ENCODE results near the gene TOR1B.
"Not testable (repeated sequence)": the region's sequence is repeated elsewhere in the genome, so short reads cannot be mapped to it uniquely, and the experiment has no call there.

The TOR1B gene

DNA sequence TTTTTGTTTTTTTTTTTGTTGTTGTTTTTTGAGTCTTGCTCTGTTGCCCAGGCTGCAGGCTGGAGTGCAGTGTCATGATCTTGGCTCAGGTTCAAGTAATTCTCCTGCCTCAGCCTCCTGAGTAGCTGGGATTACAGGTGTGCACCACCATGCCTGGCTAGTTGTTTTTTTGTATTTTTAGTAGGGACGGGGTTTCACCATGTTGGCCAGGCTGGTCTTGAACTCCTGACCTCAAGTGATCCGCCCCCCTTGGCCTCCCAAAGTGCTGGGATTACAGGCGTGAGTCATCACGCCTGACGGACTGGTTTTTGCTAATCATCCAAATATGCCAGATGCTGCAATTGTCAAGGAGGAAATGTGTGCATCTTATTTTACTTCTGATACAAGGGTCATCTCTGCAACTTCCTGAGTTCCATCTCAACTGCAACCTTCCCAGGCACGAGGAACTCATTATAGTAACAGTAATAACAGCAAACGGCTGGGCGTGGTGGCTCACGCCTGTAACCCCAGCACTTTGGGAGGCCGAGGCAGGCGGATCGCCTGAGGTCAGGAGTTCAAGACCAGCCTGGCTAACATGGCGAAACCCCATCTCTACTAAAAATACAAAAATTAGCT is 40.5 kb upstream of the TOR1B start:
- not testable (repeated sequence) for H3K36me3 ChIP-seq (ENCODE audit: control insufficient read depth in 1 of 2, insufficient read depth in 2 of 2, low read length in 2 of 2); H3K9me3 ChIP-seq (ENCODE audit: control insufficient read depth in 1 of 2, low read length in 2 of 2); H3K4me3 ChIP-seq (ENCODE audit: low read depth in 1 of 2, low read length in 2 of 2); H3K4me1 ChIP-seq (ENCODE audit: control insufficient read depth in 1 of 2, insufficient read depth in 2 of 2, low read length in 2 of 2); H3K9ac ChIP-seq (ENCODE audit: low read depth in 1 of 2, low read length in 2 of 2); H3K27me3 ChIP-seq (ENCODE audit: control insufficient read depth in 1 of 2, insufficient read depth in 2 of 2, low read length in 2 of 2)
- H3K27ac ChIP-seq (ENCODE audit: low read depth, low read length) = peak overlapping the region; percentile 50

DNA sequence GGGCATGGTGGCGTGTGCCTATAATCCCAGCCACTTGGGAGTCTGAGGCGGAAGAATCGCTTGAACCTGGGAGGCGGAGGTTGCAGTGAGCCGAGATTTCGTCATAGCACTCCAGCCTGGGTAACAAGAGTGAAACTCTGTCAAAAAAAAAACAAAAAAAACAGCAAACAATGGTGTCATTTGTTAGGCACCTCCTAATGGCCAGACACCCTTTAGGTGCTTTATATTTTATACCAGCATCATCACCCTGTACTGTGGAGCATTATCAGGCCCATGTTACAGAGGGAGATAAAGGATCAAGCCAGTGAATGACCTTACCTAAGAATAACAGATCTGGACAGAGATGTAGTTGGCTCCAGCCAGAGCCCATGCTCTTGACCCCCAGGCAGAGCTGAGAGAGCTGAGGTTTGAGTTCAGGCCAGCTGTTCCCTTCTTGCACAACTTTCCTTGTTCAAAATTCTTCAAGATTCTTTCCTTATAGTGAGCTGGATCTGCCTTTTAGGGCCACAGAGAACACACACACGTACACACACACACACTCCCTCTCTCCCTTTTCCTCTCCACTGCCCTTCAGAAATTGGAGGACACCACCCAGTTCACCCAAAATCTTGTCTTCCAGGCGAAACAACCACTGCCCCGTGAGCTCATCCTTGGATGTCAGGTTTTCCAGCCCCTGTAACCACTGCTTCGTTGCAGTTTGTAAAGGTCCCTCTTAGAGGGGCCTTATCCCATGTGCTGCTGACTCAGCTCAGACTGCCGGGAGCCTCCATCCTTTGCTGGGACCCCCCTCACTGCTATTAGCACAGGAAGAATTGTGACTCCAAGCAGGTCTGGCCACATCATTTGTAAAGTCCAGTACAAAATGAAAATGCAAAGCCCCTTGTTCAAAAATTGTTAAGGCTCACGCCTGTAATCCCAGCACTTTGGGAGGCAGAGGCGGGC is 39.7 kb upstream of the TOR1B start:
- Histone ChIP-seq H3K36me3 (ENCODE audit: control insufficient read depth in 1 of 2, insufficient read depth in 2 of 2, low read length in 2 of 2) (no peaks in the 10 kb centered on the region), H3K27ac (ENCODE audit: low read depth, low read length) (peak overlapping the region; percentile 50), H3K9ac (ENCODE audit: low read depth in 1 of 2, low read length in 2 of 2) (no peak overlapping the region), H3K9me3 (ENCODE audit: control insufficient read depth in 1 of 2, low read length in 2 of 2) (no peaks in the 10 kb centered on the region), H3K4me1 (ENCODE audit: control insufficient read depth in 1 of 2, insufficient read depth in 2 of 2, low read length in 2 of 2) (peaks cover 0 to 4% of the 10 kb centered on the region in 2 donors), H3K4me3 (ENCODE audit: low read depth in 1 of 2, low read length in 2 of 2) (no peak overlapping the region), H3K27me3 (ENCODE audit: control insufficient read depth in 1 of 2, insufficient read depth in 2 of 2, low read length in 2 of 2) (no peaks in the 10 kb centered on the region)

DNA sequence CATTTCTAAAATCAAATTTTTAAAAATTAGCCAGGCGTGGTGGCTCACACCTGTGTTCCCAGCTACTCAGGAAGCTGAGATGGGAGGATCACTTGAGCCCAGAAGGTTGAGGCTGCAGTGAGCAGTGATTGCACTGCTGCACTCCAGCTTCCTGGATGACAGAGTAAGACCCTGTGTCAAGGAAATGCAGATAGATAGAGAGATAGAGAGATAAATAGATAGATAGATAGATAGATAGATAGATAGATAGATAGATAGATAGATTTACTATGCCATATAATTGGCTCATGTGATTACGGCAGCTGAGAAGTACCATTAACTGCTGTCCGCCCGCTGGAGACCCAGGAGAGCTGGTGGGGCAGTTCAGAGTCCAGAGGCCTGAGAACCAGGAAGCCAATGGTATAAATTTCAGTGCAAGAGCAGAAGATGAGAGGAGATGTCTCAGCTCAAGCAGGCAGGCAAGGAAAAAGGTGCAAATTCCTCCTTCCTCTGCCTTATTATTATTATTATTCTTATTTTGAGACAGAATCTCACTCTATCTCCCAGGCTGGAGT is 37.1 kb upstream of the TOR1B start:
- no peak overlapping the region for H3K9ac ChIP-seq (ENCODE audit: low read depth in 1 of 2, low read length in 2 of 2)
- no peak overlapping the region for H3K4me3 ChIP-seq (ENCODE audit: low read depth in 1 of 2, low read length in 2 of 2)
- H3K9me3 ChIP-seq (ENCODE audit: control insufficient read depth in 1 of 2, low read length in 2 of 2) = no peaks in the 10 kb centered on the region
- H3K4me1 ChIP-seq (ENCODE audit: control insufficient read depth in 1 of 2, insufficient read depth in 2 of 2, low read length in 2 of 2) = peaks cover 0 to 4% of the 10 kb centered on the region in 2 donors
- H3K27me3 ChIP-seq (ENCODE audit: control insufficient read depth in 1 of 2, insufficient read depth in 2 of 2, low read length in 2 of 2) = no peaks in the 10 kb centered on the region
- no peak overlapping the region for H3K27ac ChIP-seq (ENCODE audit: low read depth, low read length)
- no peaks in the 10 kb centered on the region for H3K36me3 ChIP-seq (ENCODE audit: control insufficient read depth in 1 of 2, insufficient read depth in 2 of 2, low read length in 2 of 2)

- H3K9ac ChIP-seq (ENCODE audit: low read depth in 1 of 2, low read length in 2 of 2) = no peak overlapping the region
- H3K27ac ChIP-seq (ENCODE audit: low read depth, low read length) = no peak overlapping the region
- no peaks in the 10 kb centered on the region for H3K36me3 ChIP-seq (ENCODE audit: control insufficient read depth in 1 of 2, insufficient read depth in 2 of 2, low read length in 2 of 2)
These were observed 34.5 kb upstream of the TOR1B start for GRCh38 chr9:129768486-129768885.

DNA sequence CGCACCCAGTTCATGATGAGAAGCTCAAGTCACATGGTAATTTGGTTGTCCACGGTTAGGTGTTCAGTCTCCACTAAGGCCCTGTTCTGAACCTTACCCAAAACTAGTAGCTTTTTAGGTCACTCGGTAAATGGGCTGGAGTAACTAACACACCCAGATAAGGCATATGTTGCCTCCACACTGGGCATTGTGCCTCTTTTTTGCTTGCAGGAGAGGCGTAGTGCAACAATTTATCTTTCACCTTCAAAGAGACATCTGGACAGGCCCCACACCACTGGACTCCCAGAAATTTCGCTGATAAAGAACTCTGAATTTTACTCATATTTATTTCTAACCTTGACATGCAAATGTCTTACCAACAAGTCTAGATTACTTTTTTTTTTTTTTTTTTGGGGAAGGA is 33.3 kb upstream of the TOR1B start:
- H3K4me3 ChIP-seq (ENCODE audit: low read depth in 1 of 2, low read length in 2 of 2) = no peak overlapping the region
- H3K36me3 ChIP-seq (ENCODE audit: control insufficient read depth in 1 of 2, insufficient read depth in 2 of 2, low read length in 2 of 2) = no peaks in the 10 kb centered on the region
- H3K9ac ChIP-seq (ENCODE audit: low read depth in 1 of 2, low read length in 2 of 2) = no peak overlapping the region
- H3K4me1 ChIP-seq (ENCODE audit: control insufficient read depth in 1 of 2, insufficient read depth in 2 of 2, low read length in 2 of 2) = peaks cover 0 to 3% of the 10 kb centered on the region in 2 donors
- H3K9me3 ChIP-seq (ENCODE audit: control insufficient read depth in 1 of 2, low read length in 2 of 2) = no peaks in the 10 kb centered on the region
- peaks cover 0 to 4% of the 10 kb centered on the region in 2 donors for H3K27me3 ChIP-seq (ENCODE audit: control insufficient read depth in 1 of 2, insufficient read depth in 2 of 2, low read length in 2 of 2)
- no peak overlapping the region for H3K27ac ChIP-seq (ENCODE audit: low read depth, low read length)

More at GRCh38 chr9:129768486-129768885, 34.5 kb upstream of the TOR1B start:
- H3K9me3 ChIP-seq (ENCODE audit: control insufficient read depth in 1 of 2, low read length in 2 of 2) = no peaks in the 10 kb centered on the region
- peaks cover 0 to under 1% of the 10 kb centered on the region in 2 donors for H3K27me3 ChIP-seq (ENCODE audit: control insufficient read depth in 1 of 2, insufficient read depth in 2 of 2, low read length in 2 of 2)
- peaks cover 0 to 3% of the 10 kb centered on the region in 2 donors for H3K4me1 ChIP-seq (ENCODE audit: control insufficient read depth in 1 of 2, insufficient read depth in 2 of 2, low read length in 2 of 2)
- H3K4me3 ChIP-seq (ENCODE audit: low read depth in 1 of 2, low read length in 2 of 2) = no peak overlapping the region

GRCh38 chr9:129770741-129771140 is 32.2 kb upstream of the TOR1B start:
- no peak overlapping the region for H3K4me3 ChIP-seq (ENCODE audit: low read depth in 1 of 2, low read length in 2 of 2)
- H3K9me3 ChIP-seq (ENCODE audit: control insufficient read depth in 1 of 2, low read length in 2 of 2) = no peaks in the 10 kb centered on the region
- peaks cover 0 to 3% of the 10 kb centered on the region in 2 donors for H3K4me1 ChIP-seq (ENCODE audit: control insufficient read depth in 1 of 2, insufficient read depth in 2 of 2, low read length in 2 of 2)
- H3K27ac ChIP-seq (ENCODE audit: low read depth, low read length) = no peak overlapping the region
- no peak overlapping the region for H3K9ac ChIP-seq (ENCODE audit: low read depth in 1 of 2, low read length in 2 of 2)
- peaks cover 0 to 4% of the 10 kb centered on the region in 2 donors for H3K27me3 ChIP-seq (ENCODE audit: control insufficient read depth in 1 of 2, insufficient read depth in 2 of 2, low read length in 2 of 2)
- H3K36me3 ChIP-seq (ENCODE audit: control insufficient read depth in 1 of 2, insufficient read depth in 2 of 2, low read length in 2 of 2) = no peaks in the 10 kb centered on the region

GRCh38 chr9:129773262-129774048 is 29.5 kb upstream of the TOR1B start:
- H3K4me3 ChIP-seq (ENCODE audit: low read depth in 1 of 2, low read length in 2 of 2) = no peak overlapping the region
- H3K27ac ChIP-seq (ENCODE audit: low read depth, low read length) = no peak overlapping the region
- peaks cover 3 to 14% of the 10 kb centered on the region in 2 donors for H3K4me1 ChIP-seq (ENCODE audit: control insufficient read depth in 1 of 2, insufficient read depth in 2 of 2, low read length in 2 of 2)
- H3K36me3 ChIP-seq (ENCODE audit: control insufficient read depth in 1 of 2, insufficient read depth in 2 of 2, low read length in 2 of 2) = no peaks in the 10 kb centered on the region
- H3K9me3 ChIP-seq (ENCODE audit: control insufficient read depth in 1 of 2, low read length in 2 of 2) = no peaks in the 10 kb centered on the region
- peak overlapping the region in 1 of 2 donors; percentile 25 for H3K9ac ChIP-seq (ENCODE audit: low read depth in 1 of 2, low read length in 2 of 2)
- H3K27me3 ChIP-seq (ENCODE audit: control insufficient read depth in 1 of 2, insufficient read depth in 2 of 2, low read length in 2 of 2) = peaks cover 0 to 4% of the 10 kb centered on the region in 2 donors

DNA sequence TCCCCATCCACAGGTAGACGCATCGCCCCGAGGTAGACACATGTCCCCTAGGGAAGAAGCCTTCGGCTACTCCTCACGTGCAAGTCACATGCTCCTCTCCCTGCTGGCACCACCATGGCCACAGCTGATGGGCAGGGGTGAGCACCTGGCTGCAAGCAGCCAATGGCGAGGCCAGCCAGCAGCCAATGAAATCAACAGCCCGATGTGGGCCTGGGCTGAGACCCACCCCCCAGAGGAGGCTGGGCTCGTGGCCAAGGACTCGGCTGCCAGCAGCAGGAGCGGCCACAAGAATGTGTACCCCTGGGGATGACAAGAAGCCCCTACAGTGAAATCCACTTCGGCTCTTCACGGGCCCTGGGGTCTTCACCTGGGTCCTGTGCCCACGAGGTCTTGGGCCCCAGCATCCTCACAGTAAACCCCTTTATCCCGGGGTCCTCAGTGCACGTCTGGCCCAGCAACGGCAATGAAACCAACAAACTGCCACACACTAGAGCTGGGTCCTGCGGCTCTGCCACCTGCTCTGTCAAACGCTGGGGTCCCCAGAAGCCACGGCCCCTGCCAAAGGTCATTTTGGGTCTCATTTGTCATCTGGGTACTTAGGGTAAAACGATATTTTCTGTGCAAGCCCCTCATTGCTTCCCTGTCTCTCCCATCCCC is 28.1 kb upstream of the TOR1B start:
- no peak overlapping the region for H3K27ac ChIP-seq (ENCODE audit: low read depth, low read length)
- peaks cover 0 to 4% of the 10 kb centered on the region in 2 donors for H3K27me3 ChIP-seq (ENCODE audit: control insufficient read depth in 1 of 2, insufficient read depth in 2 of 2, low read length in 2 of 2)
- H3K36me3 ChIP-seq (ENCODE audit: control insufficient read depth in 1 of 2, insufficient read depth in 2 of 2, low read length in 2 of 2) = no peaks in the 10 kb centered on the region
- H3K4me1 ChIP-seq (ENCODE audit: control insufficient read depth in 1 of 2, insufficient read depth in 2 of 2, low read length in 2 of 2) = peaks cover 3 to 14% of the 10 kb centered on the region in 2 donors
- H3K9me3 ChIP-seq (ENCODE audit: control insufficient read depth in 1 of 2, low read length in 2 of 2) = no peaks in the 10 kb centered on the region
- no peak overlapping the region for H3K9ac ChIP-seq (ENCODE audit: low read depth in 1 of 2, low read length in 2 of 2)
- no peak overlapping the region for H3K4me3 ChIP-seq (ENCODE audit: low read depth in 1 of 2, low read length in 2 of 2)

DNA sequence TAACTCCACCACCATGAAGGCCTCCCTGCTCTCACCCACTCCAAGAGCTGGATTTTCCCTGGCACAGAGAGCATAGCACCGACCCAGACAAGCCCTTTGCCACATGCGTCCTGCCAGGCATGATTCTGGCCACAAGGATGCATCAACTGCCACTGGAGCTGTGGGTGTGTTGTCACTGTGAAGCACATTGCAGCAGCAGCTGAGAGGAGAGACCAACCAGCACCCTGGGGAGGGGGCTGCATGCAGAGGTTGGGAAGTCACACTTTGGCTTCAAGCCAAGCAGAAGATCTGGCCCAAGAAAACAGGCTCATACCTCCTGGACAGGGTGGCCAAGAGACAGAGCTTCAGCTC is 27.6 kb upstream of the TOR1B start:
- H3K9me3 ChIP-seq (ENCODE audit: control insufficient read depth in 1 of 2, low read length in 2 of 2) = no peaks in the 10 kb centered on the region
- H3K9ac ChIP-seq (ENCODE audit: low read depth in 1 of 2, low read length in 2 of 2) = no peak overlapping the region
- peaks cover 0 to 4% of the 10 kb centered on the region in 2 donors for H3K27me3 ChIP-seq (ENCODE audit: control insufficient read depth in 1 of 2, insufficient read depth in 2 of 2, low read length in 2 of 2)
- H3K27ac ChIP-seq (ENCODE audit: low read depth, low read length) = no peak overlapping the region
- no peak overlapping the region for H3K4me3 ChIP-seq (ENCODE audit: low read depth in 1 of 2, low read length in 2 of 2)
- no peaks in the 10 kb centered on the region for H3K36me3 ChIP-seq (ENCODE audit: control insufficient read depth in 1 of 2, insufficient read depth in 2 of 2, low read length in 2 of 2)
- H3K4me1 ChIP-seq (ENCODE audit: control insufficient read depth in 1 of 2, insufficient read depth in 2 of 2, low read length in 2 of 2) = peaks cover 3 to 14% of the 10 kb centered on the region in 2 donors
